NCI-H1436 treated with DMSO at 0.1 percent for 48 hours (cell line): ENCODE measurements around the gene GPC5.

Experiments used
- DNase-seq: peaks from one replicate; lab custom pipeline; 2025; lab: John Stamatoyannopoulos, UW

Gene GPC5

DNA sequence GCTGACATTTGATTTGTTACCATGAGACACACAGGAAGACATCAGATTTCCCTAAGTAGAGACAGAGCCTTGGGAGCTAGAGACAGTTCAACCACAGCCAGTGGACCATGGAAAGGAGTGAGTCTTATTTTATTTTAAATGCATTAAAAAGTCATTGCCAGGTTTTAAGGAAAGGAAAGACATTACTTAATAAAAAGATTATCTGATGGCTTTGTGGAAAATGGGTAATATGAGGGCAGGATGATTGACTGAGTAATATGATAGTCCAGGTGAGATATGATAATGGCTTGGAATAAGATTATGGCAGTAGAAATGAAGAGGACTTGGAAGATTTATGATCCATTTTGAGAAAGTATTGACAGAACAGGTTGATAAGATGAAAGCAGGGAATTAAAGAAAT is 580.1 kb downstream of the GPC5 start:
- no peak for DNase-seq

DNA sequence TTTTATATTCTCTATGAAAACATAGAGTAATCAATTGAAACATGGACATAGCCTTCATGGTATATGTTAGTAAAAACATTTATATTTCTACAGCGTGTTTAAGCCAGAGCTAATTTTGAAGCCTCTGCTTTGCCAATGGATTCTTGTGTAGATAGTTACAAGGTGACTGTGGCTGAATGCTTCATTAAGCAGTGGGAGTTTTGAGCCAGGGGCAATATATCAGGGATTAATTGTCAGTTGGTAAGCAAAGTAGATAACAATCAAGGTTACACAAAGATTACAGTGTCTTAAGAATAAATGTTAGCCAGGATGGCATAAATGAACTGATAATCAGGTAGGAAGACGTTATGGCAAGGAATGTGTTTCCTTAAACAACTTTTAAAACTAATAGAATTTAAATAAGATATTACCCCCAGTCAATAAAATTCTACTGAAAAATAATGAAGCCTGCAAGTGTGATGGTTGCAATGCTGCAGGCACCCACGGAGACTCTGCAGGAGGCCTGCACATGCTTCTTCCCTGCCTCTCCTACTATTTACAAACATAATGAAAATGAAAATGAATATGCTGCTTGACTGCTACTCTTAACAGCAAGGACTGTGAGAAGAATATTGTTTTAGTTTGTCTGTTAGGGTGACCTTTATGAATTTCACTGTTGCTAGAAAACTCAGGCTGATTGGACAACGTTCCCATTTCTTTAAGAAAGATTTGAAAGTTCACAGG is 588.5 kb downstream of the GPC5 start:
- DNase-seq = no peak

DNA sequence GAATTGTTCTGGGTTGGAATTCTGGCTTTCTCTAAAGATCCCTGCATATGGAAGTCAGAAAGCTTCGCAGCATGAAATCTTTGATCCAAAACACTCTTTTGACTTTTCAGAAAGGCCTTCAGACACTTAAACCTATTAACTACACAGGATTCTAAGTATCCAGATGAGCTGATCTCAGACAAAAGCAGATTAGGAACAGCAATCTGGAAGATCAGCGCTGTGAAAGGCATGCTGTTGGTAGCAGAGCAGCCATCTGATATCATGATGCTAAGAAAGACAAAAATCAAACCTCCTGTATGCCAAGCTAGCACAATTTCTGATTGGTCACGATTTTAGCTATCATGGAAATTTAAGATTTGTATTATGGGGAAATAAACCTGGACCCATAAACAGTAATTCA is 589.9 kb downstream of the GPC5 start:
- DNase-seq = no peak

DNA sequence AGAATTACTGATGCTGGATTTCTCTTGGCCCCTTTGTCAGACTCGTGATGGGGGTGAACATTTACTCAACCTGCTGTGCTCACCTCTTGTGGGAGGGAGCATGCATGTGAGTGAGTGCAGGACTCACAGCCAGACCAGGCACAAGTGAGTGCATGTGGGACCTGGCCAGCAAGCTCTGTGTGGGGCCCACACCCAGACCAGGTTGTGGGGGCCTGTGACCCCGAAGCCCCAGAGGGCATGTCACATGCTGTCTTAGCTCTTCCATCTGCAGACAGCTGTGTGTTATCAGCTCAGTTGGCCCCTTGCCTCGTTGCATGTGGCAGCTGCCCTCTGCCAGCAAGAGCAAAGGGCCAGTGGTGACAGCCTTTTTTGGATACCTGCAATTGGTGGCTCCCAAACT is 614.4 kb downstream of the GPC5 start:
- DNase-seq = no peak

DNA sequence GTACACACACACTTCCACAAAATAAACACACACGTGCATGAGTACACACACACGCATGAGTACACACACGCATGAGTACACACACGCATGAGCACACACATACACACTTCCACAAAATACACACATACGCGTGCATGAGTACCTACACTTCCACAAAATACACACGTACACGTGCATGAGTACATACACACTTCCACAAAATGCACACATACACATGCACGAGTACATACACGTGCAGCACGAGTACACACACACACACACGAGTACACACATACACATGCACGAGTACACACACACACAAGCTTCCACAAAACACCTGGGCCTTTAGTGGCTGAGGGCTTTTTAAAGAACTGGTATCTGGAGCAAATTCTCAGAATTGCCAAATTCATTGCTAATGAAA is 619.3 kb downstream of the GPC5 start:
- DNase-seq = no peak

DNA sequence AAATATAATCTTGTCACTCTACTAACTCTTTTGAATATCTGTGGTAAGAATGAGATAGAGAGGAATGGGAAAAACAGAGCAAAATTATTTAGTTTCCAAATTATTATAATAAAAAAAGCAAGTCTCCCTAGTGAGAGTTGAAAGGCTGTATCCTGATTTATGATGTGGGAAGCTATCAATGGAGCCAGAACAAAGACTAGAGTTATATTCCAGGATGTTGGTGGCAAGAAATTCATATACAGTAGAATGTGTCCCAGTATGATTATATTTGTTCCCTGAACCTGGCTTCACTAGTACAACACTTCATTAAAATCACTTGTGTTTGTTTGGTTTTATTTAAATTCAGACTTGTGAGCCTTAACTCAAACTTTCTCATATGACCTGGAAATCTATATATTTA is 630.3 kb downstream of the GPC5 start:
- DNase-seq = no peak

DNA sequence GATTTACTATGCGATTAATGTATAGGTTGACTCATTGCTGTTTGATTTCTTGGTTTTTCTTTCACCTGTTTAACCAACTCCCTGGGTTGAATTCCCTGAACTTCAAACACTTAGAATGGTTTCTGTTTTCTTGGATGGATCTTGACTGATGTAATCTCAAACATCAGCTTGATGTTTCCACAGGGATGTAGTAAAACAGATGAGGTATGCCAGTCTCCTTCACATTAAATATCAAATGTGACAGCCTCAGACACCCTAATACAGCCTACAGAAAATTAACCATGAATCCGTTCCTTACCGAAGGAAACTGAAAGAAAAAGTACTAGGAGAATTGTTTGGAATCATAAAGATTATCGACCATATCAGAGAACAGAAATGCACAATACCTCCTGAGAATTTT is 631.2 kb downstream of the GPC5 start:
- DNase-seq = no peak

DNA sequence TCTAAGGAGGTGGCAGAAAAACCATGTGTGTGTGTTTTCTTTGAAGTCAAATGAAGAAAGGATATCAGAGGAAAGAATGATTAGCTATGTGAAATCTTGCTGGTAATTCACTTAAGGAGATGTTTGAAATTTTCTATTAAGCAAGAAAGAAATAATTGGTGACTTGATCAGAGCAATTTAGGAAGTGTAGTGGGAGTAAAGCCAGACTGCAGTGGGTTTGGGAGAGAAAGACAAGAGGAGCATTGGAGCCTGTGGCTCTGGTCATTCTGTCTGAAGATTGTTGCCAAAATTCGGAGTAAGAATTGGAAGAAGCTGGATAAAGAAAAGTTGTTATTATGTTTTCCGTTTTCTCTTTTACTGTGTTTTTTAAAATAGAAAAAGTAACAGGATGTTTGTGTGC is 640.5 kb downstream of the GPC5 start:
- DNase-seq = no peak

DNA sequence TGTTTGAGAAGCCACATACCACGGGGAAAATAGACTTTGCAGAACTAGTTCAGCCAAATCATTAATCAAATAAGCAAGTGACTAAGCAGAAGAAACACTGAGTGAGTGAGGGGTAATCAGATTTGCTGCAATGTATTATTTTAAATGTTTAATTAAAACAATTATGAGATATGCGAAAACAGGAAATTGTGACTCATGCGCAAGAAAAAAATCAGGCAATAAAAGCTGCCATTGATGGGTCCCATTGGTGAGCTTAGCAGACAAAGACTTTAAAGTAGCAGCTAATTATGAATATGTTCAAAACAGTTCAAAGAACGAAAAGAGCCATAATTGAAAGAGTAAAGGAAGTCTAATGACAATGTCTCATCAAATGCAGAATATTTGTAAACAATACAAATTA is 644.1 kb downstream of the GPC5 start:
- DNase-seq = no peak

DNA sequence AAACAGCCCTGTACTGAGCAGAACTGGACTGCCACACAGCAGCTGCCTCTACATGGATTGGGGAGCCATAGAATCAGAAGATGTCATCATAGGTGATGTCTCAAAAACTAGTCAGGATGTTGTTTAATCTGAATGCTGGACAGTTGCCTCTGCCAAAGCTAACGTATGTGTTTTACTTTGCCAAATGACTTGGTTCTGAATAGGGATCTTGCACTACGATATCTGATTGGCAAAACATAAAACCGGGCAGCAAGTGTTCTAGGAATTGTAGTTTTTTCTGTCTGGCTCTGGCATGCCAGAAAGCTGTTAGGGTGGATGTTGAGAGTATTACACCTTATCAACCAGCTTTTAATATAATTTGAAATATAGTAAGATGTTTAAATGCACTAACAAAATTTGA is 645.9 kb downstream of the GPC5 start:
- no peak for DNase-seq

DNA sequence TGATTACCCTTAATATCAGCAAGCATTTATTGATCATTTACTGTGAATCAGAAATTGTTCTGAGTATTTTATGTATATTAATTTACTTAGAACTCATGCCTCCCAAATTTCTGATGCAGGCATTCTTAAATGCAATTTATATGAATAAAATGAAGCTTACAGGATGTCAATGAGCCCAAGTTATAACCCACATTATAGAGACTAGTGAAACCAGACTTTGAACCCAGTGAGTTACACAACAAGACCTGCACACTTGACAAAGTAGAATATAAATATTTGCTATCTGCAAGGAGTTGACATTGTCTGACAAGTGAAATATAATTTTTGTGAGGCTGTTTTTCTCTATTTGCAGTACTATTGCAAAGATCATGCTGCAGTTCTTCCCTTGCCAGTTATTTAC is 656.0 kb downstream of the GPC5 start:
- no peak for DNase-seq

DNA sequence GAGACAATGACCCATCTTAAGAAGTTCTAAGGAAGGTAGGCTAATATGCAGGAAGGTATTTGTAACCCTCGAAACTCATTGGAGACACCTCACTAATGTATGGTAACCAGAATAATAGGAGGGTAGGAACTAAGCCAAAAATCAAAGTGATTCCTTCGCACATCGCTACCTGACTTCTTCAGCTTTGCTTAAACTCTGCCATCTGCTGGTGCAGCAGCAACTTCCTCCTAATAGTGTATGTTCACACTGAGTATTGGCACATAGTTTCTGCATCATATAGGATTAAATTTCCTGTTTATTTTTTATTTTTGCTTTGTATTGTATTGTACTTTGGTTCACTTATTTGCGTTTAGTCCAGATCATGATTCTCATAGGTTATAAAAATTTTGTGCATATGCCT is 676.2 kb downstream of the GPC5 start:
- no peak for DNase-seq

DNA sequence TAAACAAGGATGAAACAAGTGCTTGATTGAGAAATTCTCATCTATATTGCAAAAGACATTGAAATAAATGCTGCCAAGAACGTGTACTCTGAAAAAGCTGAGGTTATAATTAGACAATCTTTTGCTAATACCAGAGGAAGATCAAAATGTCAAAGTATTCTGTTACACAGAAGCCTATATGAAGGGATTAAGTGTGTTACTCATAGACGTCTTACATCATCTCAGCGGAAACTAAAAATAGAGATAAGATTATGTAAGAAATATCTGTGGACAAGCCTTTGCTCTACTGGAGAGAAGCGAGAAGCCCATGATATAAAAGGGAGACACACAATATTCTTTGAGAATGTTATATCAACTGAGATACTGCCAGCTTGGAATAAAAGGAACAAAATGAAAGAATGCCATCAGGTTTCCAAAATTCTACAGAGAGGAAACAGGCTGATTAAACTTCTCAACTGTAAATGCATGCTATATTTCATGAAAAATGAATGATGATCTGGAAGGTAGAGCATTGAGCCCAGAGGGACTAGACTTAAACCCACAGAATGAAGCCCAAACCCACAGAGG is 699.0 kb downstream of the GPC5 start:
- no peak for DNase-seq

DNA sequence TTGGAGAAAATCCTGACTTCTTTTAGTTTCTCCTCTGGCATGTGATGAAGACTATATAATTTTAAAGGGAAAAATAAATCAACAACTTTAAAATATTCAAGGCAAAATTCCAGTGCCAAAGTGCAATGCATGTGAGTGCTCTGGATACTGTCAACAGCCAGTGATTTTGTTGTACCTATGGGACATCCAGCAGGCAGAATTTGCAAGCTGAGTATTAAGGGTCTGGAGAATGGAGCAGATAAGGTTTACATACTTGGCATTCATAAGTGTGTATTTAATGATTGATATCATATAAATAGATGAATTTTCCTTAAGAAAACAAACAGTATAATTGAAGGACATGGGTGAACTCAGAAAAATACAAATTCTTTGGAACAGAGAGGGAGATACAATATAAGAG is 703.4 kb downstream of the GPC5 start:
- no peak for DNase-seq

DNA sequence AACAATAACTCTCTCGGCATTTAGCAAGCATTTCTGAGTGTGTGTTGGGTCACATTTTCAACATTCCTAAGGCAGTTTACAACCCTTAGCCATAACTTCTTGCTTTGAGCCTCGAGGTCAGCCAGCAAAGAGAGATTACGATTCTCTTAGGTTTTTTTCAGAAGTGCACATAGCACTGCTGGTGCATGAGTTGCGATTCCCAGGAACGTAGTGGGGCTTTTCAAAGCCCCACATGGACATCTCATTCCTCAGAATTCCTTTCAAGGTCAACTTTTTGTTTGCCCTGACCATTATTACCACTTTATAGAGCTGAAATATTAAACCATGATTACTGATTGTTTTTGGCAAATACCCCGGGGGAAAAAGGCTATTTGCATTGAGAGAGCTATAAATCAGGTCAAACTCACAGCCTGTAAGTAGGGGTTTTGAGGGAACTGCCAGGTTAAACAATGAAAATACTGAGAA is 705.3 kb downstream of the GPC5 start:
- DNase-seq = no peak

DNA sequence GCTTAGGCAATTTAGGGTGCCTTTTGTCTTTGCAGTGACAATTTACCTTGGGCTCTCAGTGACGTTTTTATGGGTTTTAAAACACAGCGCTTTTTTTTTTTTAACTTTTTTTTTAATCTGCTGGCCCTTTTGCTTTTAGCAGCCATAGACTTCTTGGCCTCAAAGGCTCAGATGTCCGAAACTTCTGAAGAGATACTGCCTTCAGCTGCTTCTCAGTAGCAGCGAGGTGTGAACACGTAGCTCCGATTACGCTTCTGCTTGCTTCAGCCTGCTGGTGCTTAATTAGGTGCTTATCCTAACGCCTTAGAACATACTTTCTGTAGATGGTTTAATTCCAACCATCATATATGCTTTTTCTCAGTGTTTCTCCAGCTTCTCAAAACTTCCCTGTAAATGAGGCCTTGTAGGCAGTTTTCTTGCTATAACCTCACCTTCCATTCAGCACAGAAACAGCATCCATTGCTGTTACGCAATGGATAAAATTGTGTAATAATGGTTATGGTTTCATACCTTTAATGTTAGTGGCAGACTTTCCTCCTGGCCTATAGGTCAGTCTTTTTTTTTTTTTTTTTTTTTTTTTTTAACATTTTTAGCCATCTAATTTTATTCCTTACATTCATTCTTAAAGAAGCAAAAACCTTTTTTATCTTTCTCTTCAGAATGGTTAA is 723.9 kb downstream of the GPC5 start:
- no peak for DNase-seq

DNA sequence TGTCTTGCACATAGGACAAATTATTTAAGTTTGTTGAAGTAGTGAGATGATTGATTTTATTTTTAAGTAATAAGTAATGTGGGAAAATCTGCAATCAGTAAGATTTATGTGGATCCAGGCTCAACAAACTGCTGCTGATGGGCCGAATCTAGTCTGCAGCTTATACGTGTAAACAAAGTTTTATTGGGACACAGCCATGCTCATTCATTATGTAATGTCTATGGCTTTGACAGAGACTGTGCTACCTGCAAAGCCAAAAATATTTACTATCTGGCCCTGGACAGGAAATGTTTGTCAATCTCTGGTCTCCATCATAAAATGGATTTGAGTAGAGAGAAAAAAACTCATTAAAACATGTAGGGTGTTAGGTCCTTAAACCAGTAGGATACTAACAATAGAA is 728.0 kb downstream of the GPC5 start:
- DNase-seq = no peak

DNA sequence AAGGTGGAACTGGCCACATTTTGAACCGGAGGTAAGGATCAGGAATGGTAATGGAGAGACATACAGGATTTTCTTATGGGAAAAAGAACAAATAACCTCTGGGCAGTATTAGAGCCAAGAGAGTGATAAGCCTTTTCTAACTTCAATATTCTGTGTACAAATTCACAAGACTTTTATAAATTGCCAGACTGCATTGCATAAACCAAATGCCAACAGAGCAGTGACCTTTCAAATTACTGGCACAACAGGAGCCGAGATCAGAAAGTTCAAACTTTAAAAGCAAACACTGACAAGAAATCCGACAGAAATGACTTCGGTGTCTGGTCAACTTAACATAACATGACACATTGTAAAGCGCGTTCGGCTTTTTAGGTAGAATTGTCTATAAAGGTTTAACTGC is 737.1 kb downstream of the GPC5 start:
- no peak for DNase-seq

DNA sequence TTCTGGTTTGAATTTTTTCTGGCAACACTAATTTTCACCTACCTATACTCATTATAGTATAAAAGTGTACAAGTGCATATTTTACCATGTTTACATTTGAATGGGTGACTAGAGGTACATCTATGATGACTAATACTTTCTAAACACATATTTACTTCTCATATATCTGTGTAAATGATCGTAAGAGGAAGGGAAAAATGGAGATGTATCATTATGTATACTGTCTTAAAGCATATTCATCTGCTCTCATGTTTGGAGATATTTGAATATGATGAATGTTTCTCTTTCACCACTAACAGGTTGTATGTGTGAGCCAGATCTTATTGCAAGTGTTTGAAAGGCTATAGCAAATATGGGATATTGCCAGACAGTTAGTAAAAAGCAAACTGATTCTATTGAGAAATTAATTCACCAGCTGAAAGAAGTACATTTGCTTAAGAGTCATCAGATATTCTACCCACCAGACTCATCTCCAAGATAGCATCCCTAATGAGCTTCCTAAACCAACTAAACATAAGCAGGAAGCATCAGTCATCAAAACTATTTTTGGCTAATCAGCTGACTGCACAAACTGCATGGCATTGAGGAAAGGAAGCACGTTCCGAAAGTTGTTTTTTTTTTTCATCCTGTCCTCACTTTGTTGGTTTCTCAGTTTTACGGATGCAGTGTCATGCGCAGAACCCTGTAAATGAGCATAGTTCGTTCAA is 738.2 kb downstream of the GPC5 start:
- DNase-seq = no peak

DNA sequence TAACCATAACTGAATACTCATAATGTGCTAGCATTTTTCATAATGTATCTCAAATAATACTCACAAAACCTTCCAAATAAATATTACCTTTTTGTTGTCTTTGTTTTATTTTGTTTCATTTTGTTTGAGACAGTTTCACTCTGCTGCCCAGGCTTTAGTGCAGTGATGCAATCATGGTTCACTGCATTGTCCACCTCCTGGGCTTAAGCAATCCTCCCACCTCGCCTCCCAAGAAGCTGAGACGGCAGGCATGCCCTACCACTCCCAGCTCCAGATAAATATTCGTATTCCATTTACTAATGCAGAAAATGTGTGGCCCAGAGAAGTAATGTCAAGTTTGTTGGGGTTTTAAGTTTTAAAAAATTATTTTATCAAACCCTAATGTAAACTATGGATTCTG is 739.1 kb downstream of the GPC5 start:
- no peak for DNase-seq

DNA sequence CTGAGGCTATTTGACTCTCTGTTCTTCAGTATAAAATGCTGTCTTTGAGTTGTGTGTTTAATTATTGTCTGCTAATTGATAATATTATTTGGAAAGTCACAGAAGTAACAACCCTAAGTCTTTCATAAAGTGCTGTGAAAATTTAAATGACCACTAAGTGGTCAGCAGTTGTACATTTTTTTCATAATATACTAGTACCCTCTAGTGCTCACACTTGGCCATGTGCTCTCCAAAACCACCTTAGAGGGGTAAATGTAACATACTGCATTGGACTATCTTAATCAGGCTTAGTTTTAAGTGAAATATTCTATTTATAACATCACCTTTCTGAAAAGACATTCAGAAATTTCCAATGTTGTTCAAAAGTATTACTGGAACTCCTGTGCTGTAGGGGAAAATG is 745.3 kb downstream of the GPC5 start:
- DNase-seq = no peak

DNA sequence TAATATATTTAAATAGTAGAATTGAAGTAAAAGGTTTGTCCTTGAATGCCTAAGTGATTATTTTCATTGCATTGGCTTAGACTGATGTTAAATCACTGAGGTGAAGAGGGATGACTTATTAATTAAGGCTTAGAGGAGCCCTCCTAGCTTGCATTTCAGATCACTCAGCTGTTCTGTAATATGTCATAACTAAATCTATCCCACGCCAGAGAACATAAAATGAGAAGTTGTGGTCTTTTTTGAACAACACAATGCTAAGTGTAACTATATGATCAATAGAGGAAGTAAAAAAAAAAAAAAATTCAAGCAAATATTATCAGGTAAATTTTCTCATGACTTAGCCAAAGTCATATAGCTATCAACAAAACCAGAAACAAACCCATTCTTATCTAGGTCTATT is 752.2 kb downstream of the GPC5 start:
- DNase-seq = no peak

DNA sequence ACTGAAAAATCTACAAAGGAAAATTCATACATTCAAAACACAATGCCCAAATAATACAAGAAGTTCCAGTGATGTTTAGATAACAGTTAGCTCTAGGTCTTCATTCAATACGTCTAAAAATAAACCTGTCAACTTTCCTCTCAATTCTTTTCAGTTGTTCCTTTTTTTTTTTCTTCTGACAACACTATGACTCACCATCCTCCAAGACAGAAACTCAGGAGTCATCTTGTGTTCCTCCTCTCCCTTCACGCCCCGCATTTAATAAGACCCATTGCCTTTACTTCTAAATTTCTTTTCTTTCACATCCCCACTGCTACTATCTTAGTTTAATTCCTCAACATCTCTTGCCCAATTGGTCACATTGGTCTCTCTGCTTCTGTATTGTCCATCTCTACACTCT is 759.9 kb downstream of the GPC5 start:
- no peak for DNase-seq
